SU-DHL-6 (cell line): ENCODE data around the gene RALGPS1.

Source experiments
- EZH2phosphoT487 ChIP-seq: fragments of 200-600 bp; sonication (generic), shearing (Covaris generic); conservative IDR thresholded peaks from 2 replicates; pipeline ENCODE4 v1.6.1; 2018; ENCODE audit warnings: mild to moderate bottlenecking, antibody characterized with exemption, low read length, moderate library complexity, mixed read lengths
- TF ChIP-seq, protein P1 (sequence below): fragments of 200-600 bp; sonication (generic); IDR thresholded peaks from one replicate; pipeline ENCODE4 v1.5.1; 2017; ENCODE audit warnings: antibody characterized with exemption, mild to moderate bottlenecking, low read length, moderate library complexity; ENCODE audit not compliant: insufficient read depth, poor library complexity, severe bottlenecking

DNA sequence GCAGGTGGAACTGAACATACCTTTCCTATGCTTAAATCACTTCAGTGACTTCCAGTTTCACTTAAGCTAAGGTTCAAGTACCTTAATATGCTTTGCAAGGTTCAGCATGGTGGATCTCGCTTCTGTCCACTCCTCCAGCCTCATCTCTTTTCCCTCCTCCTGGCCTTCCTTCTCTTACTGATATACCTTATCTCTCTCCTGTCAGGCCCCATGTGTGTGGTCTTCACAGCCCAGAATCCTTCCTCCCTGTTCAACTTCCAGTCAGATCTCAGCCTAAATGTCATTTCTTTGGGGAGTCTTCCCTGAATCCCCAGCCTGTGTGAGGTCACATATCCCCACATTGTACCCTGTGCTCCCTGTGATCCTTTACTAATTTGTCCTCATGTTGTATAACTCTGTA lies 120.1 kb downstream of the RALGPS1 start:
- TF ChIP-seq, protein P1, sequence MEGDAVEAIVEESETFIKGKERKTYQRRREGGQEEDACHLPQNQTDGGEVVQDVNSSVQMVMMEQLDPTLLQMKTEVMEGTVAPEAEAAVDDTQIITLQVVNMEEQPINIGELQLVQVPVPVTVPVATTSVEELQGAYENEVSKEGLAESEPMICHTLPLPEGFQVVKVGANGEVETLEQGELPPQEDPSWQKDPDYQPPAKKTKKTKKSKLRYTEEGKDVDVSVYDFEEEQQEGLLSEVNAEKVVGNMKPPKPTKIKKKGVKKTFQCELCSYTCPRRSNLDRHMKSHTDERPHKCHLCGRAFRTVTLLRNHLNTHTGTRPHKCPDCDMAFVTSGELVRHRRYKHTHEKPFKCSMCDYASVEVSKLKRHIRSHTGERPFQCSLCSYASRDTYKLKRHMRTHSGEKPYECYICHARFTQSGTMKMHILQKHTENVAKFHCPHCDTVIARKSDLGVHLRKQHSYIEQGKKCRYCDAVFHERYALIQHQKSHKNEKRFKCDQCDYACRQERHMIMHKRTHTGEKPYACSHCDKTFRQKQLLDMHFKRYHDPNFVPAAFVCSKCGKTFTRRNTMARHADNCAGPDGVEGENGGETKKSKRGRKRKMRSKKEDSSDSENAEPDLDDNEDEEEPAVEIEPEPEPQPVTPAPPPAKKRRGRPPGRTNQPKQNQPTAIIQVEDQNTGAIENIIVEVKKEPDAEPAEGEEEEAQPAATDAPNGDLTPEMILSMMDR = no peak
- no peak for TF ChIP-seq EZH2phosphoT487
